ENCODE data around the gene DESI1.
"Not testable (repeated sequence)": the region's sequence is repeated elsewhere in the genome, so short reads cannot be mapped to it uniquely, and the experiment has no call there.

The DESI1 gene
- long read RNA-seq, donor 1, transcript DESI1-201 (6 exons, 3,833 nt) = major isoform, 6 of 6 reads
- long read RNA-seq, donor 1, partial matches to known transcripts = 0 of 6 reads
- long read RNA-seq, donor 1, other reads (novel, unspliced or antisense) = 0 of 6 reads
- long read RNA-seq, donor 2, partial matches to known transcripts = 0 of 4 reads
- long read RNA-seq, donor 2, other reads (novel, unspliced or antisense) = 0 of 4 reads
- long read RNA-seq, donor 3, partial matches to known transcripts = 130 of 175 reads
- long read RNA-seq, donor 3, other reads (novel, unspliced or antisense) = 42 of 175 reads
- long read RNA-seq, donor 4, transcript DESI1-201 (6 exons, 3,833 nt) = major isoform, 8 of 9 reads
- long read RNA-seq, donor 4, partial matches to known transcripts = 0 of 9 reads
- long read RNA-seq, donor 4, other reads (novel, unspliced or antisense) = 0 of 9 reads
- long read RNA-seq, donor 5, partial matches to known transcripts = 0 of 3 reads
- long read RNA-seq, donor 5, other reads (novel, unspliced or antisense) = 0 of 3 reads
- long read RNA-seq, donor 6, transcript DESI1-201 (6 exons, 3,833 nt) = major isoform, 5 of 6 reads
- long read RNA-seq, donor 6, partial matches to known transcripts = 0 of 6 reads
- long read RNA-seq, donor 6, other reads (novel, unspliced or antisense) = 0 of 6 reads
- long read RNA-seq, donor 7, transcript DESI1-201 (6 exons, 3,833 nt) = major isoform, 9 of 17 reads
- long read RNA-seq, donor 7, partial matches to known transcripts = 7 of 17 reads
- long read RNA-seq, donor 7, other reads (novel, unspliced or antisense) = 0 of 17 reads
- long read RNA-seq, donor 8, transcript DESI1-201 (6 exons, 3,833 nt) = major isoform, 7 of 281 reads
- long read RNA-seq, donor 8, partial matches to known transcripts = 186 of 281 reads
- long read RNA-seq, donor 8, other reads (novel, unspliced or antisense) = 88 of 281 reads

DNA sequence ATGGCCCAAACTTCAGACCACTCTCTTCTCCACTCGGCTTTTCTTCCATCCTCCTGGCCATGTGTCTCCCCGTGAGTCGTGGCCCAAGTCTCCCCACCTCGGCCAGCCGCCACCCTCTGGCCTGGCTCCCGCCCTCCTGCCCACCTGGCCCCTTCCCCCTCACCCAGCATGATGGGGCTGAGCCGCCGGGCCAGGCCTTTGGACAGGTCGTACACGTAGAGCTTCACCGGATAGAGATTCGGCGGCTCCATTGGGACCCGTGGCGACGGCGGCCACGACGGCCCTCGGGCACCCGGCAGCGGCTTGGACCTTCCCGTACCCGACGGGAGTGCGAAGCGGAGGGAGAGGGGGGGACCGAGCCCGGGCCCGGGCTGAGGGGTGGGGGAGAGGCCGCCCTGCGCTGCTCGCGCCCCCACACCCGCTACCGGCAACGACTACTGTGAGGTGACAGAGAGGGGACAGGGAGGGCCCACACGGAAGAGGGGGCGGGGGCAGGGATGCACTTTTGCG is at the start of gene DESI1:
TSS of gene DESI1 (minus strand) at position 455 of the 510 bp plus-strand sequence. CDS start at position 251, 204 bp downstream.
- DNase-seq = peak; percentile 84

DNA sequence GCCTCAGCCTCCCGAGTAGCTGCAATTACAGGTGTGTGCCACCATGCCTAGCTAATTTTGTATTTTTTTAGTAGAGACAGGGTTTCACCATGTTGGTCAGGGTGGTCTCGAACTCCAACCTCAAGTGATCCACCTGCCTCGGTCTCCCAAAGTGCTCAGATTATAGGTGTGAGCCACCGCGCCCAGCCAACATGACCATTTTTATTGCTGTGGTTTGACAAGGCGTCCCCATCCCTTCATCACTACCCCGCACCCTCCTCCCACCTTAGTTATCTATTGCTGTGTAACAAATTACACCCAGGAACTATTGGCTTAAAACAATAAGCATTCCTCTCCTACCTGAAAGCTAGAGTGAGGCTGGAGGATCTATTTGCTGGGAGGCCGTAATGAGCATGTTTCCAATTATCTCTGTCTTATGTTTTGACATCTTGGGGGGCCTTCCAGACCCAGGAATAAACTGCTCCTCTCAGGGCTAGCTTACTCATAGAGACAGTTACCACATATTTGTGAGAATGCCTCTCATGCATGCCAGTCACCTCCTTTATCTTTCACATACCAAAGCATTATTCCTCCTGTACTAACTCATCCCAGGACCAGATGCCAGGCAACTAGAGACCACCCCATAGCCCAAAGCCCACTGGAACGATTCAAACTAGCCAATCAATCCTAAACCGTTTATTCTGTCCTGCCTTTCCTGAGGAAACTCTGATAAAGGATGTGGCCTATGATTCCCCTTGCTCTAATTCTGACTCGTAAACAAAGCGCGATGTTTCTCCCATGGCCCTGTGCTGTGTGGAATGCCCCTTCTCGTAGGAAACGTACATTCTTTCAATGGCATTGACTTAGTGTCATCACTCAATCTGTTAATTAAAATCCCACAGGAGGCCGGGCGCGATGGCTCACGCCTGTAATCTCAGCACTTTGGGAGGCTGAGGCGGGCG is 48.4 kb upstream of the DESI1 start:
- DNase-seq = no peak

DNA sequence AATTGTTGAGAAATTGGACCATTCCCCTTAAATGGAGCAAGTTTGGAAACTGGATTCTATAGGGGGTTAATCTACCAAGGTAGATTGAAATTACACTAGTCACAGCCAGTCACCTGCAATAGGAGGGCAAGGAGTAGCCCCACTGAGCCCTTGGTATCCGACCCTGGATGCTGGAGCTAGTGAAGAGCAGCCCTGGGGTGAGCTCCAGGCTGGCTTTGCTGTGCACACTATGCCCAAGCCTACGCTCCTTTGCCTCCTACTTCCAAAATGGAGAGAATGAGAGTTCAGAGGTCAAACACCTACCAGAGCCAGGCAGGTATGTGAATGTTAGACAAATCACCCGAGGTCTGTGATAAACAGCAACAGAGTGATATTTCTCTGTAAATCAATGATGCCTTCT is 44.1 kb upstream of the DESI1 start:
- DNase-seq = no peak

DNA sequence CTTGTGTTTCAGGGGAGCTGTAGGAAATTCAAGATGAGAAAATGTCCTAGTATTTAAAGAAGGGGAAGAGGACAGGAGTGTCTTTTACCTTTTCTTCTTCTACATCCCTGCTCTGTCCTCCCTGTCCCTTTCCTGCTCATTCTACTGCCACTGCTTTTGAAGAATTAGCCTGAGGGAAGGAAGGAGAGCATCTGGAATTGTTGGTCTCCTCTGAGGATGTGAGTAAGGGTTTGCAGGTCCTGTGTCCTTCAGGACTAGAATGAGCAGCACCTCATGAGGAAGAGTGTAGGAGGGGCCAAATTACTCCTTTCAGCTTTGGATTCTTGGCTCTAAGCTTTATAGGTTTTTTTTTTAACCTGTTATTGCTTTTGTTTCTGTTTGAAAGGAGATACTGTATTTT is 43.6 kb upstream of the DESI1 start:
- no peak for DNase-seq

DNA sequence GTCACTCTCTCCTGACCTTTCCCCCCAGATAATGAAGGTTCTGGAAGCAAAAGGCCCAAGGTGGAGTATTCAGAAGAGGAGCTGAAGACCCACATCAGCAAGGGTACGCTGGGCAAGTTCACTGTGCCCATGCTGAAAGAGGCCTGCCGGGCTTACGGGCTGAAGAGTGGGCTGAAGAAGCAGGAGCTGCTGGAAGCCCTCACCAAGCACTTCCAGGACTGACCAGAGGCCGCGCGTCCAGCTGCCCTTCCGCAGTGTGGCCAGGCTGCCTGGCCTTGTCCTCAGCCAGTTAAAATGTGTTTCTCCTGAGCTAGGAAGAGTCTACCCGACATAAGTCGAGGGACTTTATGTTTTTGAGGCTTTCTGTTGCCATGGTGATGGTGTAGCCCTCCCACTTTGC is 42.8 kb upstream of the DESI1 start:
- DNase-seq = not testable (repeated sequence)

DNA sequence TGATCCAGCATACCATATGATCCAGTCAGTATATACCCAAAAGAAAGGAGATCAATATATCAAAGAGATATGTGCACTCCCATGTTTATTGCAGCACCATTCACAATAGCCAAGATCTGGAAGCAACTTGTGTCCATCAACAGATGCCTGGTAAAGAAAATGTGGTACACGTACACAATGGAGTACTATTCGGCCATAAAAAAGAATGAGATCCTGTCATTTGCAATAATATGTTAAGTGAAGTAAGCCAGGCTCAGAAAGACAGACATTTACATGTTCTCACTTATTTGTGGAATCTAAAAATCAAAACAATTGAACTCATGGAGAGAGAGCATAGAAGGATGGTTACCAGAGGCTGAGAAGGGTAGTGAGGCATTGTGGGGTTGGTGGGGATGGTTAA is 40.9 kb upstream of the DESI1 start:
- DNase-seq = no peak

DNA sequence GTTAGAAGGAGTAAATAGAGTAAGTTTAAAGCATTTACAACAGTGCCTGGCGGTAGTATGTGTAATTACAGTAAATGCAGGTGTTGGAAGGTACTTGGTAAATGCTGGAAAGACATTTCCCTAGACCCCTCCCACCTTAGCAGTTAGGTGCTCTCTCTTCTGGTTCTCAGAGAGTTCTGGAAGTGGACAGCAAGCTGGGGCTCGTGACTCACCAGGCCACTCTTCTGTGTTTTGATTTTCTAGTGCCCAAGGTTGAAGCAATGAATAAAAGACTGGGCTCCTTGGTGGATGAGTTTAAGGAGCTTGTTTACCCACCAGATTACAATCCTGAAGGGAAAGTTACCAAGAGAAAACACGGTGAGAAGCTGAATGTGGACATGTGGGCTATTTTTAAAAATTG is 40.2 kb upstream of the DESI1 start:
- DNase-seq = no peak

DNA sequence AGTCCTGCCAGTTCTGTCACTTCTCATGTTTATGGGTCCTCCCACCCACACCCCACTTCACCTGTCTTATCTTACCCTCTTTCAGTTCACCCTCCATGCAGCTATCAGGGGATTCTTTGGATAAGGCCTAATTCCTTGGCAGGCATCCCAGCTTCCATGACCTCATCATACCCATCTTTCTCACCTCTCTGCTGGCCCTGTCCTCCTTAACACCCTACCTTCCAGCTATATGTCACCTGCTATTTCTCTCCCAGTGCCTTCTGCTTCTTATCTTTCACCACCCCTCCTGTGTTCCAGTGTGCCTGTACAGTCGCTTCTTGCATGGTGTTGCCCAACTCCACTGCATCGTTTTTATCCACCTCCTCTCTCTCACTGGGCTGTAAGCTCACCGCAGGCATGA is 39.6 kb upstream of the DESI1 start:
- no peak for DNase-seq

DNA sequence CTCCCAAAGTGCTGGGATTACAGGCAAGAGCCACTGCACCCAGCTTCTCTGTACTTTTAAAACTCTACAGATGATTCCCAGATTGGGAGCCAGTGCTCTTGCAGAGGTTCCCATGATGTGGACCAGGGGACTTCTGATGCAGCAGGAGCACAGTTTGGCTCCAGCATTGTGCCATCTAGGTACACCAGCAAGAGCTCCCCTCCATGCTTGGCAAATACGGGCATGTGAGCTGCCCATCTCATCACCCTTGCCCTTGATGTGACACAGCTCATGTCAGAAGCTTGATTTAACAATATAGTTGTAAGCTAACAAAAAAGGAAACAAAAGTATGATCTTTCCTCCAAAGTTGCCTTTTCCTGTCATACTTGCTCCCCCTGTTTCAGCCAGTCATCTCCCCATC is 39.1 kb upstream of the DESI1 start:
- DNase-seq = no peak

DNA sequence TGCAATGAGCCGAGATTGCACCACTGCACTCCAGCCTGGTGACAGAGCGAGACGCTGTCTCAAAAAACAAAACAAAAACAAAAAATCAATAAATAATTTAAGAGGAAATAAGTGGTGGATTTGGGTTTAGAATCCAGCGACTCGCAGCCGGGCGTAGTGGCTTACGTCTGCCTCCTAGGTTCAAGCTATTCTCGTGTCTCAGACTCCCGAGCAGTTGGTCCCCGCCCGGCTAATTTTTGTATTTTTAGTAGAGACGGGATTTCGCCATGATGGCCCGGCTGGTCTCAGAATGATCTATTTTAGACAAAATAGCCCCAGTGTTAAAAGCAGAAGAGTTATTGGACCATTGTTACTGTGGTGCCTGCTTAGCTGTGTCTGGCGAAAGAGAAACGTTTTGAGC is 38.0 kb upstream of the DESI1 start:
- DNase-seq = no peak

DNA sequence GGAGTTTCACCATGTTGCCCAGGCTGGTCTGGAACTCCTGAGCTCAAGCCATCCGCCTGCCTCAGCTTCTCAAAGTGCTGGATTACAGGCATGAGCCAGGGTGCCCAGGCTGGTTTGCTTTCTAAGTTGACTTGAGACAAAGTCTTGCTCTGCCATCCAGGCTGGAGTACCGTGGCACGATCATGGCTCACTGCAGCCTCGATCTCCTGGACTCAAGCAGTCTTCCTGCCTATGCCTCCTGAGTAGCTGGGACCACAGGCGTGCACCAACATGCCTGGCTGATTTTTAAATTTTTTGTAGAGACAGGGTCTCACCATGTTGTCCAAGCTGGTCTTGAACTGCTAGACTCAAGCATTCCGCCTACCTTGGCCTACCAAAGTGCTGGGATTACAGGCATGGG is 36.9 kb upstream of the DESI1 start:
- no peak for DNase-seq

DNA sequence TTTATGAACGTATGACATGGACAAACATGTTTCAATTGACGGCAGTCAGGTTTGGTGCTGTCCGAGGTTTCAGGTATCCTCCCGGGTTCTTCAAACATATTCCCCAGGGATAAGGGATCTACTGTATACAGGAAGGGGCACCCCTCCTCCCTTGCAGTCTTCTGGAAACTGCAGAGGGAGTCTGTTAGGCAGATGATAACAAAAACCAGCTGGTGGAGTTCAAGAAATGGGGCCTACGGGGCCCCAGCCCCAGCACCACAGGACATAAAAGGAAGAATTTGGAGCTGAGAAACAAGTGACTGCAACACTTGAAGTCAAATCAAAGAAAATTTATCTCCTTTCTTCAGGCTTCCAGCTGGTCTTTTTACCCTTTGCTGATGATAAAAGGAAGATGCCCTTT is 35.7 kb upstream of the DESI1 start:
- no peak for DNase-seq

DNA sequence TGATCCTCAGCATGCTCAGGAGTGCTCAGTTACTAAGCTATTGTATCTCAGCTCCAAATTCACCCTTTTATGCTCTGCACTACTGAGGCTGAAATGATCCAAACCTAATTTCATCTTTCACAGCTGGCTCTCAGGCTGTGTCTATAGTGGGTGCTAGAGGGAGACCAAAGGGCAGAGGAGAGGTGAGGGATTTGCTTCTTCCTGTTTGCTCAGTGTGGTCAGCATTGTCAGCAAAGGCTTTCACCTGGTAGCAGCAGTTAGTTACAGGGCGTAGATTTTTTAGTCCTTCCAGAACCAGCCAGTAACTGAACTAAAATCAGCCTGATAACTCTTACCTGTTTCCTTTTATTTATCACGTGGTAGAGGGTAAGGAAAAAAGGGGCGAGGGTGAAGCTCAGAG is 33.5 kb upstream of the DESI1 start:
- no peak for DNase-seq

DNA sequence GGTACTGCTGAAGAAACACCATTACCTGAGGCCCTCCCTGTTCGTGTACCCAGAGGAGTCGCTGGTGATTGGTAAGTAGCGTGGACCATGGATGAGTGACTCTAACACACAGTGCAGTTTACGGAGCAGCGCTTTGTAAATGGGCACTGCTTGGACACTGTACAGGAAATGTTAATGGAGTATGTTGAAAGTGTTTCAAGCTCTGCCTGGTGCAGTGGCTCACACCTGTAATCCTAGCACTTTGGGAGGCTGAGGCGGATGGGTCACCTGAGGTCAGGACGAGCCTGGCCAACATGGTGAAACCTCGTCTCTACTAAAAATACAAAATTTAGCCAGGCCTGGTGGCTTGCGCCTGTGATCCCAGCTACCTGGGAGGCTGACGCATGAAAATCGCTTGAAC is 30.0 kb upstream of the DESI1 start:
- no peak for DNase-seq

DNA sequence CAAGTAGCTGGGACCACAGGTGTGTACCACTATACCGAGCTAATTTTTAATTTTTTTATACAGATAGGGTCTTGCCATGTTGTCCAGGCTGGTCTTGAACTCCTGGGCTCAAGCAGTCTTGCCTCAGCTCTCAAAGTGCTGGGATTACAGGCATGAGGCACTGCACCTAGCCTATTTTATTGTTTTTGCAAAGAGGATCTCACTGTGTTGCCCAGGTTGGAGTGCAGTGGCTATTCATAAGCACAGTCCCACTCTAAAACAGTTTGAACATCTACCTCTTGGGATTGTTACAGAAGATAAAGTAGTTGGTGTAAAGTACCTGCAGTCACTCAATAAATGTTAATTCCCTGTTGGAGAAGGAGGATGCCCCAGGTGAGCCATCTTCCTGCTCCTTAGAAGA is 29.4 kb upstream of the DESI1 start:
- DNase-seq = no peak

DNA sequence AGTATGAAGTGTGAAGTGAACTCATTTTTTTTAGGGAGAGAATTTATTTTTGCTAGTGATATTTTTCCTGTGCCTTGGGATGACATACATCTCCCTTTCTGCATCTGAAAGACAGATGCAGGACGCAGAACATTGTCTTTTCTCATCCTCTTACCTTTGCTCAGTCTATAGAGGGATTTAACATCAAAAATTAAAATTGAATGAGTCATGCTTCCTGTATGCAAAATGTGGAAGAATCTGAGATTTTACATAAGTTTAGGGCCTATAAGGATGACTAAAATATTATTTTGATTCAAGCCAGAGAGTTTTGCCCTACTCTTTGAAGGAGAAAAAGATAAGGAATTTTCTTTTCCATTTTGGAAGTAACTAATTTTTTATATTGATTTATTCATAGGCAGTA is 27.6 kb upstream of the DESI1 start:
- no peak for DNase-seq

DNA sequence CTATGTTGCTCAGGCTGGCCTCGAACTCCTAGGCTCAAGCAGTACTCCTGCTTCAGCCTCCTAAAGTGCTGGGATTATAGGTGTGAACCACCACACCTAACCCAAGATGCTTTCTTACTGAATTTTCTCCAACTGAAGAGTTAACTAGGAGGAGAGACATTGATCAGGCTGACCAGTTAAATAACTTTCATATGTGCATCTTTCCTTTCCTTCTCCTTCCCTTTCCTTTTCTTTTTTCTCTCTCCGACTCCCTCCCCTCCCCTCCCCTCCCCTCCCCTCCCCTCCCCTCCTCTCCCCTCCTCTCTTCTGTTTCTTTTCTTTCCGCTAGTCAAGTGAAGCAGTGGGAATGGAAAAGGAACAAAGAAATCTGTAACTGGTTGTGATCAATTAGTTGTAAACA is 26.9 kb upstream of the DESI1 start:
- no peak for DNase-seq

DNA sequence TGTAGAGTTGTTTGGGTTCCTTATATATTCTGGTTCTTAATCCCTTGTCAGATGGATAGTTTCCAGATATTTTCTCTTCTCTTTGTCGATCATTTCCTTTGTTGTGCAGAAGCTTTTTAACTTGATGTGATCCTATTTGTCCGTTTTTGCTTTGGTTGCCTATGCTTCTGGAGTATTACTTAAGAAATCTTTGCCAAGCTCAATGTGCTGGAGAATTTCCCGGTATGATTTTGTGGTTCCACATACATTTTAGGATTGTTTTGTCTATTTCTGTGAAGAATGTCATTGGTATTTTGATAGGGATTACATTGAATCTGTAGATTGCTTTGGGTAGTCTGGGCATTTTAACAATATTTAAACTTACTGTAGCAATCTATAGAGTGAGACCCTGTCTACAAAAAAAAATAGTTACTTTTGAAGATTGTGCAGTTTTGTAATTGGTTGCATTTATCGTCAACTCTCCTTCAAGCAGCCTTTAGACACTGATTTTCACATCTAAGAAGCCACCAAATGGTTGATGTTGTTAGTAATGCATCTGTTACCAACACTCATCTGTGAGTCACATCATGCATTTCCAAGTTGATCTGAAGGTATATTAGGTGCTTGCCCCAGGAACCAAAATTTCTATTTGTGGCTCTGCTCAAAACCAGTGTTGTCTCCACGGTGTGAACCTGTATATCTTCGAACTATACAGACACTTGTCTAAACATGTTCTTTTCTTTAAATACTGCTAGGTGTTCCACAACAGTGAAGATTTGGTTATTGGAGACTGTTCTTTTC is 21.7 kb upstream of the DESI1 start:
- no peak for DNase-seq

DNA sequence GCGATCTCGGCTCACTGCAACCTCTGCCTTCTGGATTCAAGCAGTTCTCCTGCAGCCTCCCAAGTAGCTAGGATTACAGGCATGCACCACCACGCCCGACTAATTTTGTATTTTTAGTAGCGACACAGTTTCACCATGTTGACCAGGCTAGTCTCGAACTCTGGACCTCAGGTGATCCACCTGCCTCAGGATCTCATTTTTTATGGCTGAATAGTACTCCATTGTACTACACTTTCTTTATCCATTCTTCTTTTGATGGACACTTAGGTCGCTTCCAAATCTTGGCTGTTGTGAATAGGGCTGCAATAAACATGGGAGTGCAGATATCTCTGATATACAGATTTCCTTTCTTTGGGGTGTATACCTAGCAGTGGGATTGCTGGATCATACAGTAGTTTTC is 21.0 kb upstream of the DESI1 start:
- no peak for DNase-seq

DNA sequence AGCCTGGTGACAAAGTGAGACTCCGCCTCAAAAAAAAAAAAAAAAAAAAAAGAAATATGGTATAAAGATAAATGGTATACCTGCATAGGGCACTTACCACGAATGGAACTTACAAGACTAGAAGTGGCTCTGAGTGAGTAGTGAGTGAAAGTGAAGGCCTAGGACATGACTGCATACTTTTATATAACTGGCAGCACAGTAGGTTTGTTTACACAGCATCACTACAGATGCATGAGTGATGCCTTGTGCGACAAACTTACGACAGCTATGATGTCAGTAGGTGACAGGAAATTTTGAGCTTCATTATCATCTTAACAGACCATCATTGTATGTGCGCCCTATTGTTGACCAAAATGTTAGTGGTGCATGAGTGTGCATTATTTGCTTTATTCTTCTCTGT is 17.9 kb upstream of the DESI1 start:
- no peak for DNase-seq

DNA sequence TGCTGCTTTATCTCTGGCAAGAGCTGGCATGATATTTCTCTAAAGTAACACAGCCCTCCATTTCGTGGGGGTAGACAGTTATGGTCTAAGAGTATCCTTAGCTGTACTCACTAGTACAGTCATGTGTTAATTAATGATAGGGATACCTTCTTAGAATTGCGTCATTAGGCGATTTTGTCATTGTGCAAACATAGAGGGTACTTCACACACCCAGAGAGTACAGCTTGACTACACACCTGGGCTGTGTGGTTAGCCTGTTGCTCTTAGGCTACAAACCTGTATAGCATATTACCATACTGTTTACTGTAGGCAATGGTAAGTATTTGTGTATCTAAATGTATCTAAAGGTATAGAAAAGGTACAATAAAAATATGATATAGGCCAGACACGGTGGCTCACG is 17.3 kb upstream of the DESI1 start:
- no peak for DNase-seq

All from right kidney (tissue), 9 donors.